Caco-2 (cell line): ENCODE measurements around the gene THAP5. TPM values are rescaled to one million over a fixed set of nuclear protein-coding genes. Genes with fewer than 3 reads are reported as not detected.
"Not testable (repeated sequence)": the region's sequence is repeated elsewhere in the genome, so short reads cannot be mapped to it uniquely, and the experiment has no call there.

Source experiments
- BruUV-seq: library from RNA; stranded (reverse); fragments of 400-500 nt; replicated peaks from 2 replicates; lab custom pipeline; 2021; lab: Mats Ljungman, UMichigan
- CTCF ChIA-PET: fragments of 300-600 bp; sonication (Branson Sonifier 250); formaldehyde crosslinking; loops from one replicate; lab custom pipeline; 2022; ENCODE audit warnings: antibody characterized with exemption; lab: Charles Lee
- POLR2A ChIA-PET: fragments of 300-600 bp; sonication (Branson Sonifier 250); formaldehyde crosslinking; loops from one replicate; lab custom pipeline; 2022; ENCODE audit warnings: antibody characterized with exemption; lab: Charles Lee
- DNase-seq, 2 experiments: peaks; one replicate each; pipeline versions ENCODE4 v3.0.0 to v3.0.0-alpha.2; 2020 to 2022
- H3K27me3 ChIP-seq: replicated peaks from 2 replicates; pipeline ENCODE4 v1.6.0; 2011; ENCODE audit warnings: low read length; ENCODE audit not compliant: control insufficient read depth, insufficient read depth
- H3K36me3 ChIP-seq: 2 replicates; pipeline ENCODE4 v1.5.1; 2011; ENCODE audit warnings: low read length; ENCODE audit not compliant: control insufficient read depth, insufficient read depth
- H3K4me1 ChIP-seq: fragments of 250-450 bp; sonication (Bioruptor Pico); 2 replicates; pipeline ENCODE4 v1.5.1; 2020; ENCODE audit warnings: mild to moderate bottlenecking
- H3K4me3 ChIP-seq: 2 replicates; pipeline ENCODE4 v1.5.1; 2011; ENCODE audit warnings: low read depth, mild to moderate bottlenecking, control low read depth, low read length
- H3K9me3 ChIP-seq: fragments of 250-450 bp; sonication (Bioruptor Pico); 2 replicates; pipeline ENCODE4 v1.5.1; 2020; ENCODE audit warnings: mild to moderate bottlenecking, moderate library complexity
- H3K27ac Mint-ChIP-seq: one replicate; pipeline ENCODE4 v1.8.0; 2022; ENCODE audit warnings: mixed read lengths; ENCODE audit not compliant: unreplicated experiment
- H3K27me3 Mint-ChIP-seq: one replicate; pipeline ENCODE4 v1.8.0; 2022; ENCODE audit warnings: mixed read lengths; ENCODE audit not compliant: insufficient read depth, unreplicated experiment
- H3K36me3 Mint-ChIP-seq: one replicate; pipeline ENCODE4 v1.8.0; 2022; ENCODE audit warnings: mild to moderate bottlenecking, mixed read lengths; ENCODE audit not compliant: insufficient read depth, unreplicated experiment
- H3K4me1 Mint-ChIP-seq: one replicate; pipeline ENCODE4 v1.8.0; 2022; ENCODE audit warnings: low read depth, mixed read lengths; ENCODE audit not compliant: unreplicated experiment
- H3K4me3 Mint-ChIP-seq: one replicate; pipeline ENCODE4 v1.8.0; 2022; ENCODE audit warnings: mild to moderate bottlenecking, moderate library complexity, mixed read lengths; ENCODE audit not compliant: unreplicated experiment
- H3K9me3 Mint-ChIP-seq: one replicate; pipeline ENCODE4 v1.8.0; 2022; ENCODE audit warnings: mixed read lengths; ENCODE audit not compliant: unreplicated experiment
- CTCF ChIP-seq, 2 experiments: fragments of 200-600 bp in 1 of 2; IDR thresholded peaks; 1 replicate in 1 of 2; 2 replicates in 1 of 2; pipeline versions ENCODE4 v1.5.1 to v1.8.0; 2011 to 2022; ENCODE audit warnings: antibody characterized with exemption in 1 of 2, control low read depth in 1 of 2, inconsistent platforms in 1 of 2, low read depth in 1 of 2, low read length in 1 of 2, mild to moderate bottlenecking in 1 of 2, moderate library complexity in 1 of 2; ENCODE audit not compliant: insufficient read depth in 1 of 2, severe bottlenecking in 1 of 2, unreplicated experiment in 1 of 2
- intact Hi-C: fragments of 100-400 bp; cut with micrococcal nuclease; formaldehyde crosslinking; loops from one replicate; pipeline ENCODE4 v1.10.0; 2022; ENCODE audit not compliant: unreplicated experiment
- total RNA-seq: library from RNA; stranded (reverse); gene quantifications from 2 replicates; pipeline ENCODE4 v1.2.3, GENCODE V29; 2022

THAP5 gene
- total RNA-seq, 1 experiment from 2014 or later = 20.4 TPM

GRCh38 chr7:108559253-108559652, 10.3 kb downstream of the THAP5 start:
- no peak for TF ChIP-seq CTCF (IDR thresholded peaks at IDR 0.05; ENCODE audit: insufficient read depth in 1 of 2, low read depth in 1 of 2, low read length in 1 of 2, severe bottlenecking in 1 of 2, unreplicated experiment in 1 of 2)
- Histone ChIP-seq H3K4me1 (peaks cover 11% of the 10 kb centered on the region), H3K4me3 (no peak overlapping the region), H3K36me3 (no peaks in the 10 kb centered on the region), H3K27me3 (no peaks in the 10 kb centered on the region), H3K9me3 (peaks cover 20% of the 10 kb centered on the region)
- intact Hi-C loops = no loop called here
- peaks cover 45% of the 10 kb centered on the region for H3K9me3 Mint-ChIP-seq
- peak overlapping the region; percentile 26 for H3K27ac Mint-ChIP-seq
- H3K27me3 Mint-ChIP-seq = no peaks in the 10 kb centered on the region
- DNase-seq = no peak
- peaks cover 3% of the 10 kb centered on the region for H3K36me3 Mint-ChIP-seq
- H3K4me3 Mint-ChIP-seq = no peak overlapping the region
- BruUV-seq = no TSS peak
- H3K4me1 Mint-ChIP-seq = peaks cover 11% of the 10 kb centered on the region
- ChIA-PET POLR2A (interaction anchor here (1.3 kb wide), 1 partner anchor 10 kb away, joined by 4 read pairs; the partner anchor contains the start of genes DNAJB9 and THAP5), CTCF (no interaction called here)

DNA sequence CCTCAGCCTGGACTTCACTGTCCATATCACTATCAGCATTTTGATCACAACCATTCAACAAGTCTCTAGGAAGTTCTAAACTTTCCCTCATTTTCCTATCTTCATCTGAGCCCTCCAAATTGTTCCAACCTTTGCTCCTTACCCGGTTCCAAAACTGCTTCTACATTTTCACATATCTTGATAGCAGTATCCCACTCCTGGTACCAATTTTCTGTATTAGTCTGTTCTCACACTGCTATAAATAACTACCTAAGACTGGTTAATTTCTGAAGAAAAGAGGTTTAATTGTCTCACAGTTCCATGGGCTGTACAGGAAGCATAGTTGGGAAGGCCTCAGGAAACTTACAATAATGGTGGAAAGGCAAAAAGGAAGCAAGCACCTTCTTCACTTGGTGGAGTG, 11.9 kb downstream of the THAP5 start:
- Mint-ChIP-seq H3K27me3 (no peaks in the 10 kb centered on the region), H3K27ac (no peak overlapping the region), H3K4me1 (peaks cover 11% of the 10 kb centered on the region), H3K36me3 (no peaks in the 10 kb centered on the region), H3K9me3 (peaks cover 46% of the 10 kb centered on the region), H3K4me3 (no peak overlapping the region)
- peaks cover 20% of the 10 kb centered on the region for H3K9me3 ChIP-seq
- CTCF ChIA-PET = no interaction called here
- POLR2A ChIA-PET = no interaction called here
- no peak for DNase-seq
- no peaks in the 10 kb centered on the region for H3K27me3 ChIP-seq
- no TSS peak for BruUV-seq
- H3K4me3 ChIP-seq = no peak overlapping the region
- intact Hi-C loops = no loop called here
- H3K4me1 ChIP-seq = peaks cover 11% of the 10 kb centered on the region
- H3K36me3 ChIP-seq = no peaks in the 10 kb centered on the region
- TF ChIP-seq CTCF (IDR thresholded peaks at IDR 0.05; ENCODE audit: insufficient read depth in 1 of 2, low read depth in 1 of 2, low read length in 1 of 2, severe bottlenecking in 1 of 2, unreplicated experiment in 1 of 2) = no peak

GRCh38 chr7:108557191-108557590, 12.3 kb downstream of the THAP5 start:
- no peak for DNase-seq
- Histone ChIP-seq H3K4me1 (peaks cover 11% of the 10 kb centered on the region), H3K9me3 (peaks cover 20% of the 10 kb centered on the region), H3K27me3 (no peaks in the 10 kb centered on the region), H3K36me3 (no peaks in the 10 kb centered on the region), H3K4me3 (no peak overlapping the region)
- BruUV-seq = no TSS peak
- H3K27me3 Mint-ChIP-seq = no peaks in the 10 kb centered on the region
- intact Hi-C loops = no loop called here
- peaks cover 11% of the 10 kb centered on the region for H3K4me1 Mint-ChIP-seq
- ChIA-PET POLR2A (no interaction called here), CTCF (no interaction called here)
- no peak for TF ChIP-seq CTCF (IDR thresholded peaks at IDR 0.05; ENCODE audit: insufficient read depth in 1 of 2, low read depth in 1 of 2, low read length in 1 of 2, severe bottlenecking in 1 of 2, unreplicated experiment in 1 of 2)
- peaks cover 46% of the 10 kb centered on the region for H3K9me3 Mint-ChIP-seq
- H3K4me3 Mint-ChIP-seq = no peak overlapping the region
- H3K27ac Mint-ChIP-seq = no peak overlapping the region
- no peaks in the 10 kb centered on the region for H3K36me3 Mint-ChIP-seq

- H3K27me3 Mint-ChIP-seq, POLR2A ChIA-PET, CTCF ChIA-PET, DNase-seq, BruUV-seq, H3K27ac Mint-ChIP-seq, H3K4me3 Mint-ChIP-seq, H3K27me3 ChIP-seq, H3K4me3 ChIP-seq, H3K36me3 Mint-ChIP-seq, intact Hi-C loops, H3K36me3 ChIP-seq: not testable (repeated sequence)
- Mint-ChIP-seq H3K9me3 (peaks cover 46% of the 10 kb centered on the region), H3K4me1 (peaks cover 11% of the 10 kb centered on the region)
- H3K9me3 ChIP-seq = peaks cover 20% of the 10 kb centered on the region
- H3K4me1 ChIP-seq = peaks cover 11% of the 10 kb centered on the region
These were observed 12.8 kb downstream of the THAP5 start for GRCh38 chr7:108556665-108557064.

DNA sequence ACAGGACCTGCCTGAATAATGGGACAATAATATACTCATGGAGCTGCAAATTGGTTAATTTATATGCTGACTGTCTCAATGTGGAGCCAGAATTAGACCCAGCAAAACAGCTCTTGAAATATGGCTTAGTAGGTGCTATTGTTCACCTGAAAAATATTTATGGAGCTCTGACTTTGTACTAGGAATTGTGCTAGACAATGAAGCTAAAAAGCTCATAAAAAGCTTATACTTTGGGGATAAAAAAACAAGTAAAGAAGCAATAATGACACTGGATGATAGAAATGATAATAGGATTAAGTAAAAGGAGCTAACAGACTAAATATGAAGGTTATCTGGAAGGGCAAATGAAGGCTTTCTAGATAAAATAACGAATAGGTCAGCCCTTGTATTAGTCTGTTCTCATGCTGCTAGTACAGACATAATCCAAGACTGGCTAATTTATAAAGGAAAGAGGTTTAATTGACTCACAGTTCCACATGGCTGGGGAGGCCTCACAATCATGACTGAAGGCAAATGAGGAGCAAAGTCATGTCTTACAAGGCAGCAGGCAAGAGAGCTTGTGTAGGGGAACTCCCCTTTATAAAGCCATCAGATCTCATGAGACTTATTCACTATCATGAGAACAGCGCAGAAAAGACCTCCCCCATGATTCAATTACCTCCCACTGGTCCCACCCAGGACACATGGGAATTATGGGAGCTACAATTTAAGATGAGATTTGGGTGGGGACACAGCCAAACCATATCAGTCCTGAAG, 21.2 kb downstream of the THAP5 start:
- H3K27me3 ChIP-seq, H3K9me3 ChIP-seq, H3K27ac Mint-ChIP-seq, H3K27me3 Mint-ChIP-seq, H3K4me1 Mint-ChIP-seq, intact Hi-C loops, H3K4me1 ChIP-seq, POLR2A ChIA-PET, DNase-seq, H3K36me3 ChIP-seq, H3K4me3 Mint-ChIP-seq, H3K4me3 ChIP-seq, BruUV-seq, H3K36me3 Mint-ChIP-seq, CTCF ChIA-PET: not testable (repeated sequence)
- peaks cover 19% of the 10 kb centered on the region for H3K9me3 Mint-ChIP-seq
